Epithelial cell of esophagus (primary cell): ENCODE data around the gene THSD4.

Experiments used
- DNase-seq: peaks from one replicate; pipeline ENCODE4 v3.0.0; 2010; ENCODE audit warnings: low read depth
- H3K4me3 ChIP-seq: 2 replicates; pipeline ENCODE4 v1.5.1; 2011; ENCODE audit warnings: mild to moderate bottlenecking, low read length, control low read depth
- TF ChIP-seq, protein P1 (sequence below): IDR thresholded peaks from 2 replicates; pipeline ENCODE4 v1.5.1; 2011; ENCODE audit warnings: low read depth, mild to moderate bottlenecking, low read length, control low read depth, inconsistent platforms; ENCODE audit not compliant: insufficient read depth; ENCODE audit errors: missing control alignments

THSD4 gene

GRCh38 chr15:71494563-71495397 lies 379.5 kb downstream of the THSD4 start:
- DNase-seq: no peak
- TF ChIP-seq, protein P1, sequence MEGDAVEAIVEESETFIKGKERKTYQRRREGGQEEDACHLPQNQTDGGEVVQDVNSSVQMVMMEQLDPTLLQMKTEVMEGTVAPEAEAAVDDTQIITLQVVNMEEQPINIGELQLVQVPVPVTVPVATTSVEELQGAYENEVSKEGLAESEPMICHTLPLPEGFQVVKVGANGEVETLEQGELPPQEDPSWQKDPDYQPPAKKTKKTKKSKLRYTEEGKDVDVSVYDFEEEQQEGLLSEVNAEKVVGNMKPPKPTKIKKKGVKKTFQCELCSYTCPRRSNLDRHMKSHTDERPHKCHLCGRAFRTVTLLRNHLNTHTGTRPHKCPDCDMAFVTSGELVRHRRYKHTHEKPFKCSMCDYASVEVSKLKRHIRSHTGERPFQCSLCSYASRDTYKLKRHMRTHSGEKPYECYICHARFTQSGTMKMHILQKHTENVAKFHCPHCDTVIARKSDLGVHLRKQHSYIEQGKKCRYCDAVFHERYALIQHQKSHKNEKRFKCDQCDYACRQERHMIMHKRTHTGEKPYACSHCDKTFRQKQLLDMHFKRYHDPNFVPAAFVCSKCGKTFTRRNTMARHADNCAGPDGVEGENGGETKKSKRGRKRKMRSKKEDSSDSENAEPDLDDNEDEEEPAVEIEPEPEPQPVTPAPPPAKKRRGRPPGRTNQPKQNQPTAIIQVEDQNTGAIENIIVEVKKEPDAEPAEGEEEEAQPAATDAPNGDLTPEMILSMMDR: no peak
- H3K4me3 ChIP-seq: no peak overlapping the region

DNA sequence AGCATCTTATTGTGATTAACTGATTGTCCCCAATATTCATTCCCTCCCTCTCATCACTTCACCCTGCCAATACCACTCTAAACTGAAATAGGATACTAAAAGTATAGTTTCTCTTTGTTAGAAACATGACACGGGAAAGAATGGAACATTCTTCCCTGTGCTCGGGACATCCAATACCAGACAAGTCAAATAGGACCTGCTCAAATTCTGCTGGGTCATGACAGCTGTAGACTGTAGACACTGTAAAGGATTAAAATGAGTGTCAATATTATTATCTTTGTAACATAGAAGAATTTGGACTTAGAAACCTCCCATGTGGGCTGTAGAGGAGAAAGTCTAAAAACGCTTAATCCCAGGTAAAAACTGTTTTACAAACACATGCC lies 380.1 kb downstream of the THSD4 start:
- H3K4me3 ChIP-seq: no peak overlapping the region
- TF ChIP-seq, protein P1: no peak

GRCh38 chr15:71496336-71496955 lies 381.2 kb downstream of the THSD4 start:
- peak; percentile 45 for DNase-seq
- TF ChIP-seq, protein P1: no peak

More for the DNA sequence above, 380.1 kb downstream of the THSD4 start:
- DNase-seq: no peak

DNA sequence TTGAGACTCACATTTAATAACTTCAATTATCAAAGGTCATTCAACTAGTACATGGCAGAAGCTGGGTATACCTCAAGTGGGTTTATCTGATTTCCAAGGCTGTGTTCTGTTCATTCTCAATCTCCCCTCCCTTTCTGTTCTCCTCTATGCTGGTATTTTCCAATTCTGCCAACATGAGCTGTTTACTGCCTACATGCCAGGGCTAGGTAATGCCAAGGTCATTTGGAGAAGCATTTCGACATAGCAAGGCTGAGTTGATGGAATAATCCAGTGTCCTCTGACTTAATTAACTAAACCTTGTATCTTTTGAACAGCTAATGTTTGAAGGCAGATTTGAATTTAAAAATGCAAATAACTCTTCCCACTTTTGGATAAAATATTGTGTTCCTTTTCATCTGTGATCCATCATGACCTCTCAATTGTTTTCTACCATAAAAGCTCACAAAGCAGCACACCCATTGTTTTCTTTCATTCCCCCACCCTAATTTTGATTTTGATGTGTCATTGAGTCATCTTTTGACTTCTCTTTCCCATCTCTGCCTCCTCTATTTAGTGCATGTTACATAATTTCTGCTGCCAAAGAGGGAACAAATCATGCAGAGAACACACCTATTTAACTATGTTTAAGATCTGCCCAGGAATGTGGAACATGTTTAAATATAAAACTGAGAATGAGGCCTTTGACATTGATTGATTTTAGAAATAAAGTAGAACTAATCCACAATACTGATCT lies 386.2 kb downstream of the THSD4 start:
- DNase-seq: peak; percentile 31
- H3K4me3 ChIP-seq: no peak overlapping the region
- TF ChIP-seq, protein P1: no peak

More at GRCh38 chr15:71496336-71496955, 381.2 kb downstream of the THSD4 start:
- H3K4me3 ChIP-seq: no peak overlapping the region

DNA sequence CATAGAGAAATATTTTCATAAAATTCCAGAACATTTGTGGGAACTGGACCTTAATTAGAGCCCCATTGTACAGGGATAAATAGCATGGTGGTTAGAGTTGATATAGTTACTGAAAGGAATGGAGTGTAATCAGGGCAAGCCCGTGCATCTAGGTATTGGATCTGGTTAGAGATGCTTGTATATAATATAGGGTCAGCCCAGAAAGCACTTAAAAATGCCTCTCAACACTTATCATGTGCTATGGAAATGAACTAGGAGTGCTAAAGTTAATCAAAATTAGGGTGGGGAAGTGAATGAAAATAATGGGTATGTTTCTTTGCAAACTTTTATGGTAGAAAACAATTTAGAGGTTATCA lies 386.8 kb downstream of the THSD4 start:
- TF ChIP-seq, protein P1: no peak
- DNase-seq: no peak
- no peak overlapping the region for H3K4me3 ChIP-seq

- H3K4me3 ChIP-seq: no peak overlapping the region
- TF ChIP-seq, protein P1: no peak
- no peak for DNase-seq
Measured at GRCh38 chr15:71505962-71506361, 390.7 kb downstream of the THSD4 start.
